HepG2 (cell line): Measurements from ENCODE around the gene ENPP7. TPM values are rescaled to one million over a fixed set of nuclear protein-coding genes. Genes with fewer than 3 reads are reported as not detected.
A peak's percentile ranks its signal among the peaks of the same experiment; 100 is the strongest.

Source experiments
- AFF4 ChIP-seq: sonication (generic); formaldehyde crosslinking; IDR thresholded peaks from 2 replicates; pipeline ENCODE4 v1.4.0; 2020; ENCODE audit warnings: missing genetic modification reagents
- CREB3 ChIP-seq: sonication (generic); formaldehyde crosslinking; IDR thresholded peaks from 2 replicates; pipeline ENCODE4 v1.5.0; 2020; ENCODE audit warnings: missing genetic modification reagents
- ETV5 ChIP-seq: IDR thresholded peaks from 2 replicates; pipeline ENCODE4 v1.6.1; 2018; ENCODE audit warnings: missing biosample characterization, missing genetic modification reagents, inconsistent platforms, borderline replicate concordance
- ISX ChIP-seq: sonication (generic); formaldehyde crosslinking; conservative IDR thresholded peaks from 2 replicates; pipeline ENCODE4 v1.5.0; 2020; ENCODE audit warnings: missing genetic modification reagents
- MAF1 ChIP-seq: sonication (generic); formaldehyde crosslinking; IDR thresholded peaks from 2 replicates; pipeline ENCODE4 v1.5.0; 2020; ENCODE audit warnings: missing genetic modification reagents, borderline replicate concordance
- PAWR ChIP-seq: sonication (generic); formaldehyde crosslinking; IDR thresholded peaks from 2 replicates; pipeline ENCODE4 v1.4.0; 2020; ENCODE audit warnings: missing genetic modification reagents, mild to moderate bottlenecking, borderline replicate concordance
- TBX3 ChIP-seq: fragments of 450-650 bp; IDR thresholded peaks from 2 replicates; pipeline ENCODE4 v1.6.1; 2017; ENCODE audit warnings: antibody characterized with exemption, mild to moderate bottlenecking, inconsistent platforms, borderline replicate concordance
- ZBTB10 ChIP-seq: sonication (generic); formaldehyde crosslinking; IDR thresholded peaks from 2 replicates; pipeline ENCODE4 v1.4.0; 2020; ENCODE audit warnings: missing genetic modification reagents, borderline replicate concordance
- ZEB1 ChIP-seq: IDR thresholded peaks from 2 replicates; pipeline ENCODE4 v1.6.1; 2012; ENCODE audit warnings: mild to moderate bottlenecking, low read depth, inconsistent platforms; ENCODE audit not compliant: insufficient replicate concordance
- ZFP90 ChIP-seq: sonication (generic); formaldehyde crosslinking; IDR thresholded peaks from 2 replicates; pipeline ENCODE4 v1.8.0; 2022; ENCODE audit warnings: missing genetic modification reagents, mild to moderate bottlenecking, inconsistent platforms, borderline replicate concordance
- ZNF431 ChIP-seq: sonication (generic); formaldehyde crosslinking; IDR thresholded peaks from 2 replicates; pipeline ENCODE4 v1.9.0; 2022; ENCODE audit warnings: missing genetic modification reagents, low read depth, mild to moderate bottlenecking, borderline replicate concordance
- ZNF7 ChIP-seq: IDR thresholded peaks from 2 replicates; pipeline ENCODE4 v1.6.1; 2016; ENCODE audit warnings: missing biosample characterization, missing genetic modification reagents
- polyA plus RNA-seq, 8 experiments: library from polyadenylated mRNA; depleted of rRNA in 3 of 8; stranded (reverse) in 7 of 8; unstranded in 1 of 8; fragments of >200 nt; fragmentation: Illumina TruSeq in 4 of 8; extraction: Trizol in 4 of 8; gene quantifications; 2 replicates each; pipeline versions ENCODE4 v1.2.1 to v1.2.3, GENCODE V29; 2011 to 2016; ENCODE audit warnings: low read depth in 4 of 8, missing spikeins in 1 of 8, mixed read lengths in 1 of 8; ENCODE audit not compliant: insufficient read depth in 1 of 8
- total RNA-seq, 5 experiments: library from RNA; depleted of rRNA; stranded (reverse); fragments of >200 nt; fragmentation: Illumina TruSeq; extraction: Trizol; gene quantifications; 2 replicates each; pipeline ENCODE4 v1.2.3, GENCODE V29; 2016; ENCODE audit warnings: low read depth in 1 of 5
- TF ChIP-seq, protein P1 (sequence below): sonication (generic); formaldehyde crosslinking; IDR thresholded peaks from 2 replicates; pipeline ENCODE4 v1.4.0; 2020; ENCODE audit warnings: missing genetic modification reagents
- TF ChIP-seq, protein P2 (sequence below): sonication (generic); formaldehyde crosslinking; IDR thresholded peaks from 2 replicates; pipeline ENCODE4 v1.4.0; 2020; ENCODE audit warnings: missing genetic modification reagents, low read depth, mild to moderate bottlenecking, borderline replicate concordance

The ENPP7 gene
- total and polyA plus RNA-seq, 2 of the 13 experiments (the other 11 are each of a cell fraction or from before 2014, with no cell fraction given) = 1.1 to 2.2 TPM

GRCh38 chr17:79760197-79760906, 29.6 kb downstream of the ENPP7 start (continued):
- TF ChIP-seq, protein P1, sequence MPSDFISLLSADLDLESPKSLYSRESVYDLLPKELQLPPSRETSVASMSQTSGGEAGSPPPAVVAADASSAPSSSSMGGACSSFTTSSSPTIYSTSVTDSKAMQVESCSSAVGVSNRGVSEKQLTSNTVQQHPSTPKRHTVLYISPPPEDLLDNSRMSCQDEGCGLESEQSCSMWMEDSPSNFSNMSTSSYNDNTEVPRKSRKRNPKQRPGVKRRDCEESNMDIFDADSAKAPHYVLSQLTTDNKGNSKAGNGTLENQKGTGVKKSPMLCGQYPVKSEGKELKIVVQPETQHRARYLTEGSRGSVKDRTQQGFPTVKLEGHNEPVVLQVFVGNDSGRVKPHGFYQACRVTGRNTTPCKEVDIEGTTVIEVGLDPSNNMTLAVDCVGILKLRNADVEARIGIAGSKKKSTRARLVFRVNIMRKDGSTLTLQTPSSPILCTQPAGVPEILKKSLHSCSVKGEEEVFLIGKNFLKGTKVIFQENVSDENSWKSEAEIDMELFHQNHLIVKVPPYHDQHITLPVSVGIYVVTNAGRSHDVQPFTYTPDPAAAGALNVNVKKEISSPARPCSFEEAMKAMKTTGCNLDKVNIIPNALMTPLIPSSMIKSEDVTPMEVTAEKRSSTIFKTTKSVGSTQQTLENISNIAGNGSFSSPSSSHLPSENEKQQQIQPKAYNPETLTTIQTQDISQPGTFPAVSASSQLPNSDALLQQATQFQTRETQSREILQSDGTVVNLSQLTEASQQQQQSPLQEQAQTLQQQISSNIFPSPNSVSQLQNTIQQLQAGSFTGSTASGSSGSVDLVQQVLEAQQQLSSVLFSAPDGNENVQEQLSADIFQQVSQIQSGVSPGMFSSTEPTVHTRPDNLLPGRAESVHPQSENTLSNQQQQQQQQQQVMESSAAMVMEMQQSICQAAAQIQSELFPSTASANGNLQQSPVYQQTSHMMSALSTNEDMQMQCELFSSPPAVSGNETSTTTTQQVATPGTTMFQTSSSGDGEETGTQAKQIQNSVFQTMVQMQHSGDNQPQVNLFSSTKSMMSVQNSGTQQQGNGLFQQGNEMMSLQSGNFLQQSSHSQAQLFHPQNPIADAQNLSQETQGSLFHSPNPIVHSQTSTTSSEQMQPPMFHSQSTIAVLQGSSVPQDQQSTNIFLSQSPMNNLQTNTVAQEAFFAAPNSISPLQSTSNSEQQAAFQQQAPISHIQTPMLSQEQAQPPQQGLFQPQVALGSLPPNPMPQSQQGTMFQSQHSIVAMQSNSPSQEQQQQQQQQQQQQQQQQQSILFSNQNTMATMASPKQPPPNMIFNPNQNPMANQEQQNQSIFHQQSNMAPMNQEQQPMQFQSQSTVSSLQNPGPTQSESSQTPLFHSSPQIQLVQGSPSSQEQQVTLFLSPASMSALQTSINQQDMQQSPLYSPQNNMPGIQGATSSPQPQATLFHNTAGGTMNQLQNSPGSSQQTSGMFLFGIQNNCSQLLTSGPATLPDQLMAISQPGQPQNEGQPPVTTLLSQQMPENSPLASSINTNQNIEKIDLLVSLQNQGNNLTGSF (CRISPR knock-in tag) = peak; percentile 86
- TF ChIP-seq ZFP90 (CRISPR knock-in tag) = peak; percentile 91
- TF ChIP-seq MAF1 (CRISPR knock-in tag) = no peak
- no peak for TF ChIP-seq PAWR
- peak; percentile 97 for TF ChIP-seq ZNF431 (CRISPR knock-in tag)
- peak; percentile 62; the same call in 1 of the 2 replicates for TF ChIP-seq TBX3
- TF ChIP-seq ZEB1 = peak; percentile 27
- peak; percentile 68; the same call in 1 of the 2 replicates for TF ChIP-seq ZBTB10 (CRISPR knock-in tag)
- no peak for TF ChIP-seq AFF4 (CRISPR knock-in tag)
- TF ChIP-seq, protein P2, sequence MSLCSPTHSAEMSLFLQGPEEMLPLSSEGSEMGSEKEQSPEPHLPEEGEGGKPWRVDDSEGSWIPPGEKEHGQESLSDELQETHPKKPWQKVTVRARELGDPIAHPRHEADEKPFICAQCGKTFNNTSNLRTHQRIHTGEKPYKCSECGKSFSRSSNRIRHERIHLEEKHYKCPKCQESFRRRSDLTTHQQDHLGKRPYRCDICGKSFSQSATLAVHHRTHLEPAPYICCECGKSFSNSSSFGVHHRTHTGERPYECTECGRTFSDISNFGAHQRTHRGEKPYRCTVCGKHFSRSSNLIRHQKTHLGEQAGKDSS (CRISPR knock-in tag) = peak; percentile 96
- peak; percentile 70; the same call in 1 of the 2 replicates for TF ChIP-seq ETV5 (CRISPR knock-in tag)
- TF ChIP-seq ISX (CRISPR knock-in tag) = 0 out of 2 replicates have a peak, but pooled peaks have one; percentile 31
- peak; percentile 37; the same call in 1 of the 2 replicates for TF ChIP-seq CREB3 (CRISPR knock-in tag)
- TF ChIP-seq ZNF7 (CRISPR knock-in tag) = no peak
